ENCODE results near the gene PPP1R3G.

PPP1R3G gene

DNA sequence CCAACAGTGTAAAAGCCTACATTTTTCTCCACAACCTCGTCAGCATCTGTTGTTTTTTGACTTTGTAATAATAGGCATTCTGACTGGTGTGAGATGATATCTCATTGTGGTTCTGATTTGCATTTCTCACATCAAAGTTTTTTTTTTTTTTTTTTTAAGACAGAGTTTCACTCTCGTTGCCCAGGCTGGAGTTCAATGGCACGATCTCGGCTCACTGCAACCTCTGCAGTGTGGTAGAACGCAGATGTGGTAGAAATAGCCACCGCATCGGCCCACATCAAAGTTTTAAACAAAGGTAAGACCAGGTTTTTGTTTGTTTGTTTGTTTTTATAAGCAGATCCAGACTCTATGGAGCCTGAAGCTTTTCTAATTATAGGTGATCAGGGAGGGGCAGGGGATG lies 12.7 kb upstream of the PPP1R3G start:
- no peak for DNase-seq (ENCODE audit: low read depth)

DNA sequence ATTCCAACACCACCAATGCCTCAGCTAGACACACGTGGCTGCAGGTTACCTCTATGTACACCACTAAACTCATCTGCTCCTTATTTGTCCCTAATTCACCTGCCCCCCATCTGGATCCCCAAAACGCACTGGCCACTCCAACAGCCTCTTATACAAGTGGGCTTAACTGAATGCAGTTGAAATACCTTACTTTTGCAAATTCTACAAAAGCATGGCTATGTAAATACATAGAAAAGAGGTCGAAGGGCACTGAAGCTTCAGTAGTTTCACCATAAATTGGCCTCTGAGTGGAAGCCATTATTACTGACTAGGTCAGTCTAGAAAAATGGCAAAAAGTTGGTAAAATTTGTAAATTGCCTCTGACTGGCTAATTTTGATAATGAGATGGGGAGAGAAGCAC lies 11.1 kb upstream of the PPP1R3G start:
- no peak for DNase-seq (ENCODE audit: low read depth)

DNA sequence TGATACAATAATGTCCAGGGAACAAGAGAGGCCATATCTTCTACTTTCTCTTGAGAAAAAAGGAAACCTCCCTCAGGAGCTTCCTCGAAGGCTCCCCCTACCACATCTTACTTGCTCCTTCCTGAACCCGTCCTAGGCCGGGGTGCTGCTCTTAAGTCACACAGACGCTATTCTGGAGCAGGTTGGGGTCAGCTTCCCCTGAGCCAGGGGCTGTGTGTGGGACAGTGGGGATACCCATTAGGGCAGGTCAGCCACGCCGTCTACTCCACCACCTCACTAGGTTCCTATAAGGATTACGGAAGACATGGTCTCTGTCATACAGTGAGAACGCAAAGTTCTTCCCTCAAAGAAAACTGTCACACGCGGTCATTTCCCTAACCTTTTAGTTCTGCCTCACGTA lies 8.2 kb upstream of the PPP1R3G start:
- no peak for DNase-seq (ENCODE audit: low read depth)

DNA sequence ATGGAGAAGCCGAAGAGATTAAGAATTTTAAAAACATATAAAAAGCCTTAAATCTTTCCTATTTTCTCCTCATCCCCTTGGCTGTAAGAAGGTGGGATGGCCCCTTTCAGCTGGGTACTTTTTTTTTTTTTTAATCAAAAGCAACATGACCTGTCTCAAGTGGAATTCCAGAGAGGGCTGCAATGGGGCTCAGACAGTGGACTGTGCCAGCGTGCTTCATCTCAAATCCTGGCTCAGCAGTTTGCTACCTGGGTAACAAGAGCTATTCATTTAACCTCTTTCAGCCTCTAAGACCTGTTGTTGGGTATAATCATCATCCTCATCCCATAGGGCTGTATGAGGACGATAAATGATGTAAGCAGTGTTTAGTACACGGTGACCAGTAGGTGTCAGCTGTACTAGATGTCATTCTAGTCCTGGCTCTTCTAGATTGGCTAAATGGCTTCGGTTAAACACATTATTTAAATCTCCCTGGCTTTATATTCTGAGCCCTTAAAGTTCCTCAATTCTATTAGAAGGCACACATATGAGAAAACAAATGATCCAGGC lies 6.9 kb upstream of the PPP1R3G start:
- DNase-seq (ENCODE audit: low read depth), result no peak

DNA sequence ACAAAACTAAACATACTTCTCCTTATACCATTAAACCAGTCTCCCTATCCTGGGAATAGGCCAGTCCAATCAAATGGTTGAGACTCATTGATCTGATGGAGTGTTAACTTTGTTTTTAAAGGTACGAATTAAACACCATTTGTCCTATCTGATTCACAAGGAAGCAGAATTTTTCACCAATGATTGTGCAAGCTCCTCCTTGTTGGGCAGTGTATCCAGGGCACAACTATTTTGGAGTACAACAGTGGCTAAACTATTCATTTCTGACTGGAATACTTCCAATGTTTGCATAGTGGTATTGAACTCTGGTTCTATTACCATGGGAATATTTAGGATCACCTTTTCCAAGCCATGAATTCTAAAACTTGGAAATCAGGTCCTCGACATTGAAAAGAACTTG lies 5.4 kb upstream of the PPP1R3G start:
- DNase-seq (ENCODE audit: low read depth), result no peak

DNA sequence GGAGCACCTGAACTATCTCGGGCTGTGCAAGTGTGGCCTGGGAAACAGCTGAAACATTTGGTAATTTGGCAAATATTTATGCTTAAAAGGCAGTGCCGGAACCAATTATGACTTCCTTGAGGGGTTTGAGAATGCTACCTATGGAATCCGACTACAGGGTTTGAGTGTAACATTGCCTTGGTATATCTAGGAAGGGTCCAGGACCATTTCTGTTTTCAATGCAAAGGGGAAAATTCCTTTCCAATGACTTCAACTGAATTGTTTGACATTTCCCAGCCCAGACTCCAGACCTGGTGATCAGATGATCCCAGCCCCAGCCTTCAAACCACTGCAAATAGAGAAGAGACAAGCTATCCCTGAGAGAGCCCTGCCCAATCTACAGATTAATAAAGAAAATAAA lies 4.6 kb upstream of the PPP1R3G start:
- DNase-seq (ENCODE audit: low read depth), result no peak

DNA sequence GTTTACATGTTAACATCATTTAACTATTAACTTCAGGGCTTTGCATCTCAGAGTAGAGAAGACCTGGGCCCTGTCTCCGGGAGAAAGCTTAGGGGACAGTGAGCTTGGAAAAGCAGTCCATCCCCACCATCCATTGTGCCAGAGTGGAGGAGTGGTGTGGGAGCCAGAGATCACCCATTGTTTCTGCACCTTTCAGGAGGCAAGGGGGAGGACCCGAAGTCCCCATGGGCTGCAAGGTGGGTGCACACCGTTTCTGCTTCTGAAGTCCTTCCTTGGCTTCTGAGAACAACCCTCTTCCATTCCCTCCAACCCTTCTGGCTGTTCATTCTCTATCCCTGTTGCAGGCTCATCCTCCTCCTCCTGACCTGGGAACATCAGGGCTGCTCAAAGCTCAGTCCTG lies 4.0 kb upstream of the PPP1R3G start:
- DNase-seq (ENCODE audit: low read depth), result no peak

DNA sequence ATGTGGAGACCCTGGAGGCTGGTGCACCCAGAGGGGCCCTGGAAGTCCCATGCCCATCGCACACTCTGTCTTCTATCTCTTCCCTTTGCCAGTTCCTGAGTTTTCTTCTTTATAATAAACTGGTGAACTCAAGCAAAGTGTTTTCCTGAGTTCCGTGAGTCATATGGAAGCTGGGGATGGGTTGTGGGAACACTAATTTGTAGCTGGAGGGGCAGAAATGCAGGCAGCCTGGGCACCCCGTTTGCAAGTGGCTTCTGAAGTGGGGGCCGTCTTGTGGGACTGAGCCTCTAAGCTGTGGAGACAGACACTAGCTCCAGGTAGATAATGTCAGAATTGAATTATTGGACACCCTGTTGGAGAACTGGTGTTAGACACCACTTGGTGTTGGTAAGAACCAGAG lies 3.2 kb upstream of the PPP1R3G start:
- no peak for DNase-seq (ENCODE audit: low read depth)

DNA sequence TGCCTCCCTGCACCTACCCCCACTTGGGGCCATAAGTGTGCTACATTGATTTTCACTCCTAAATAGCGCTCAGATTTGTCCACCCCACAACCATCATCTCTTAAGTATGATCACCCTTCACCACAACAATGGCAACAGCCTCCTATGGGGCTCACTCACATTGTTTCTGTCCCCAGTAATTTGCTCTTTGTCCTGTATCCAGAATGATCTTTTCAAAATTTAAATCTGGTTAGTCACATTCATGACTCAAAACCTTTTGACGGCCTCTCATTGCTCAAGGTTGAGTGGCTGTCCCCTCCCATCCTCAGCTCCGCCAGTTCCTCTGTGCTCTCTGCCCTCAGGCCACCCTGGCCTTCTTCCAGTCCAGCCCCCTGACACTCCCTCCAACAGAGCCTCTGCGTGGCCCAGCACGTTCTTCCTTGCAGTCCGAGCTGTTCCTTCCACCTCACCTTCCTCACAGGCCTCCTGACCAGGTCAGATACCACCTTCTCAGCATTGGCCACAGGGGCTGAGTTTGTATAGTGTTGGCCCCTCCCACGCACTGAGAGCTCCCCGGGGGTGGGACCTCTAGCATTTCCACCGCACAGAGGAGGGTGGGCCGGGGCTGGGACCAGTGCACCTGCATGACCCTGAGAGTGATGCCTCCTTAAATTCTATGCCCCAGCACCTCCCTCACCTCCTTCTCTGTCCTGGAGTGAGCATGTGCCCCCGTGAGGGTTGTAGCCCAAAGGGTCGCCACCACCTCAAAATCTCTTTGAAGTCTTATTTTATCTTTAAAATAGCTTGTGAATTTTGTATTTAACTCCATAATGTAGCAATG lies 2.4 kb upstream of the PPP1R3G start:
- DNase-seq (ENCODE audit: low read depth), result no peak

DNA sequence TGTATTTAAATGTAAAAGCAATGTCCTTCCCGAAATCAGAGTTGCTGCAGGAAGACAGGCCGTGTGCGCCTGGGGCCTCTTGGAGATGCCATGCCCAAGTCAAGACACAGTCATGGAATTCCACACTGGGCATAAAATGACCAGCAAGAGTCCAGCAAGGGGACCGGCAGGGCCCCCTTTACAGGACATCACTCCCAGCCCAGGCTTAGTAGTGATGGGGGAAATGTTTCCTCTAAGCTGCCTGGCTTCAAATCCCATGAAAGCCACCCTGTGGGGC lies 1.9 kb upstream of the PPP1R3G start:
- DNase-seq (ENCODE audit: low read depth), result no peak

DNA sequence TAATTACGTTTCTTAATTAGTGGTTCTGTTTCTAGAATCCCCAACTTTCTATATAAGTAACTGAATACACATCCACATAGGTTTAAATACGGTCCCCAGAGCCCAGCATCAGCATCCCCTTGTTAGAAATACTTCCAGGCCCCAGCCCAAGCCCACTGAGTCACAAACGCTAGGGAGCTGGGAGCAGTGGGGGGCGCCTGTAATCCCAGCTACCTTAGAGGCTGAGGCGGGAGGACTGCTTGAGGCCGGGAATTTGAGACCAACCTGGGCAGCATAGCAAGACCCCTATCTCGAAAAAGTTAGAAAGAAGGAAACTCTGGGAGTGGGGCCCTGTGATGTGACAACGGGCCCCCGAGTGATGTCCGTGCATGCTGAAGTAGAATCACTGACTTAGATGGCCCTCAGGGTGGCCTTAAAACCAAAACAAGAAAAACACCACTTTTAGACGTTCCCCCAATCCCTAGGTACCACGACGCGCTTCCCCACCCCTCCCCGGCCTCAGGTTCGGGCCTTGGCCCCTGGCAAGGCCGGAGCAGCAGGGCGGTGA lies 1.3 kb upstream of the PPP1R3G start:
- DNase-seq (ENCODE audit: low read depth), result no peak

DNA sequence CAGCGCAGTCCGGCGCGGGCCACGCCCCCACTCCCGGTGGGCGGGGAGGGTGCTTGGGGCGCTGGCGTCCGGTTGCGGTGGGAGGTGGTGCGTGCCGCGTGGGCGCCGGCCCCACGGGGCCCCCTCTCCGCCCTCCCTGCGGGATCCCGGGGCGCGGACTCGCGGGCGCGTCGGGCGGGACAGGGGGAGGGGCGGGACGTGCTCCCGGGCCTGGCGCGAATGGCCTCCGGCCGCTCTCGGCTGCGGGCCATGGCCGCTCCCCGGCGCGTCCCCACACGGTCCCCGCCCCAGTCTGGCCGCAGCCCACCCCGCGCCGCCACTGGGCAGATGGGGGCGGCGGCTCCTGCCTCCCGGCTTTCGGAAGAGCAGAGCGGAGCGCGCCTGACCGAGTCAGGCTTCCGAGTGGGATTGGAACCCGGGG lies 771 bp upstream of the PPP1R3G start:
- DNase-seq (ENCODE audit: low read depth), result no peak

DNA sequence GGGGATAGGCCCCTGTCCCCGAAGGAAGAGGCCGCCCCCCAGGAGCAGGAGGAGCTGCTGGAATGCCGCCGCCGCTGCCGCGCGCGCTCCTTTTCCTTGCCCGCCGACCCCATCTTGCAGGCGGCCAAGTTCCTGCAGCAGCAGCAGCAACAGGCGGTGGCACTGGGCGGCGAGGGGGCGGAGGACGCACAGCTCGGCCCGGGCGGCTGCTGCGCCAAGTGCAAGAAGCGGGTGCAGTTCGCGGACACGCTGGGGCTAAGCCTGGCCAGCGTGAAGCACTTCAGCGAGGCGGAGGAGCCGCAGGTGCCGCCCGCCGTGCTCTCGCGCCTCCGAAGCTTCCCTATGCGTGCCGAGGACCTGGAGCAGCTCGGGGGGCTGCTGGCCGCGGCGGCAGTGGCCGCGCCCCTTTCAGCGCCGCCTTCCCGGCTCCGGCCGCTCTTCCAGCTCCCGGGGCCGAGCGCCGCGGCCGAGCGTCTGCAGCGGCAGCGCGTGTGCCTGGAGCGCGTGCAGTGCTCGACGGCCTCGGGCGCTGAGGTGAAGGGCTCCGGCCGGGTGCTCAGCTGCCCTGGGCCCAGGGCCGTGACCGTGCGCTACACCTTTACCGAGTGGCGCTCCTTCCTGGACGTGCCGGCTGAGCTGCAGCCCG lies 630 bp downstream of the PPP1R3G start:
- DNase-seq (ENCODE audit: low read depth), result no peak

DNA sequence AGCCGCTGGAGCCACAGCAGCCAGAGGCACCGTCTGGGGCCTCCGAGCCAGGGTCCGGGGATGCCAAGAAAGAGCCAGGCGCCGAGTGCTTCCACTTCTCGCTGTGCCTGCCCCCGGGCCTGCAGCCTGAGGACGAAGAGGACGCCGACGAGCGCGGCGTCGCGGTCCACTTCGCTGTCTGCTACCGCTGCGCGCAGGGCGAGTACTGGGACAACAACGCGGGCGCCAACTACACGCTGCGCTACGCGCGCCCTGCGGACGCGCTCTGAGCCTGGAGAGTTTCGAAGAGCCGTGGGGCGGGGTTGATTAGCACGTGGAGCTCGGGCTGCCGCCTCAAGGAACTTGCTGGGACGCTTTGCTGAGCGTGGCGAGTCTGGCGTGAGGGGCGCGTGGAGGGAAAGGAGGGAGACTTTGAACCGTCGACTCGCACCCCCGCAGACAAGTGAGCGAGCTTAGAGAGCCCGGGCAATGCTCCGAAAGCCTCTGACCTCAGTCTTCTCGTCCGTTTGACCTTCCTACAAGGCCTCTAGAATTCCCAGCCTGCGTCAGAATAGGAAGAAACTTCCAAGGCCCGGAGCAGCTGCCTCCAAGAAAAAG lies 1.3 kb downstream of the PPP1R3G start:
- no peak for DNase-seq (ENCODE audit: low read depth)

DNA sequence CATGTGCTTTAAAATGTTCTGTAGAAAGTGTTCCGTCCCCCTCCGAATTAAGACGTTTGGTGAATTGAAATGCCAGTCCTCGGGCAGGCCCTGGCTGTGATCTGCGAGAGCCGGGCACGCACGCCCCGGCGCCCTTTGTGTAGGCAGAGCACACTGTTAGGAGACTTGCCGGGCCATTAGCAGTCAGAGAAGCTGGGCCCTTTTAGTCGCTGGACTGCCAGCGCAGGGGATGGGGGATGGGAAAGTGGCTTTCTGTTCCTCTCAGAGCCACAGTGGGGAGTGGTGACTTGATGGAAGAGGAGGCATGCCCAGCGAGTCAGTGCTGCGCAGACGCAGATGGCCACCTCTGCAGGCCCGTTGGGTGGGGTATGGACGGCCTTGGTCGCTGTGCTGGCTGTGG lies 2.2 kb downstream of the PPP1R3G start:
- no peak for DNase-seq (ENCODE audit: low read depth)

DNA sequence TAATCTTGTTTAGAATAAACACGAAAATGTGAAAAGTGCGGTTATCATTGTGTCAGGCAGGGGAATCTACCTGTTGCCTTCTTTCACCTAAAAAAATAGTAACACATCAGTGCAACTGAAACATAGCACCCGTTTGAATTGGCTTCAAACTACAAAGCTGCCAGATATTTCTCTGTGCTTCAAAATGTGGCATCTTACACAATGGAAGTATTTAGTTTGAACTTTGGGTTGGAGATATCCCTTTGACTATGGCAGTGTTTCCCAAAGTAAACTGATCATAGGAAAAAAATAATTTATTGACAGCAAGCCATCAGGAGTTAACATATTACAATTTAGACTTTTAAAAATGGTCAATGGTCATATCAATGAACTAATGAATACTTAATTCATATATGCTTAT lies 3.6 kb downstream of the PPP1R3G start:
- DNase-seq (ENCODE audit: low read depth), result no peak

DNA sequence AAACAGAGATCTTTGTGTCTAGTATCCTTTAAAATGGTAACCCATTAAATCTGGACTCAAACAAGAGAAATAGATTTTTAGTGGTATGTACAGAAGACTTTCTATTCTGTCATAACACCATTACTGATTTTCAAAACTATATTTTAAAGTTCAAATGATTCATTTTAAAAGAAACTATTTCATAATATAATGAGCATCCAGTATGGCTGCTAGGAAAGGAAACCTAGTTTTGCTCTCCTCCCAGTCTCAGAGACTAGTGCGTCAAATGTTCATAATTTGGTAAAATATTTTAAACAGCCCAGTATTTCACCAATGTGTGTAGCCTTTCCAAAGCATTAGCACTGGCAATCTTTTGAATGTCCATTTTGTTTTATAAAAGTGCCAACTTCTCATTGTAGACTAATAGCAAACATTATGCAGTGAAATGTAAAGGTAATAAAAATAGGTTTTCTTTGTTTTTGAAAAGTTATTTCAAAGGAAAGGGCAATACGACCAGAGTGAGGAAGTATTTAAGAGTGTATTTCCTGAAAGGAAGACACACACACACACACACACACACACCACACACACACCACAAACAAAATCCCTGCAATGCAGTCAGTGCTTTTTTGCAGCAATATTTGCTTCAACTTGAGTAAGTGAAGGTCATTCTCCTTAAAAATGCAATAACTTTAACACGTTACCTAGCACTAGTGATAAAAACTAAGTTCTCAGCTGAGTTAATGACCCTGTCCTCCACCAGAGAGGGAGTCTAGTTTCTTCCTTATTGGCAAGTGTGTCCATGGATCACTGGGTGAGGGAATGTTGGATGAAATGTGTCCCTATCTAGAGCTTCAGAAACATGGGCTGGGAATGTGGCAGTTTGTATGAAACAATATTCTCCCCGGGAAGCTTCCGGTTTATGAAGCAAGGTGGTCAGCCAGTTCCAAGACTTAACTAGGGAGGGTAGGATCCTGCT lies 4.6 kb downstream of the PPP1R3G start:
- no peak for DNase-seq (ENCODE audit: low read depth)

DNA sequence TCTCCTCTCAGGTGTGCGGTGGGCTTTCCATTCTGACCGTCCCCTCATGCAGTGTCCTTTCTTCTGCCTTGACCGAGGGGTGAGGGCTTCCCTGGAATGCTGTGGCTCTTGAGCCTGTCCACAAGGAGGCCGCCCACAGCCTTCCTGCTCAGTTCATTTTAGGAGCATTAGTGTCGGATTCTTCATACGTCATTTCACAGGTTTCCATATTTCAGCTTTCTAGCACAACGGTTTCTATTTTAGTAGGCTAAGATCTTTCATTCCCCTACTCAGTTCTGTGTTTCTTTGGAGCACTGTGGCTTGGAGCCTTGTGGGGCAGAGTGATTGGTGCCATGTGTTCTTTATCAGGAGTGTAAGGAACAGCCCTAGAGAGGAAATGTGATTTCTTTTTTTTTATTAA lies 5.5 kb downstream of the PPP1R3G start:
- no peak for DNase-seq (ENCODE audit: low read depth)

DNA sequence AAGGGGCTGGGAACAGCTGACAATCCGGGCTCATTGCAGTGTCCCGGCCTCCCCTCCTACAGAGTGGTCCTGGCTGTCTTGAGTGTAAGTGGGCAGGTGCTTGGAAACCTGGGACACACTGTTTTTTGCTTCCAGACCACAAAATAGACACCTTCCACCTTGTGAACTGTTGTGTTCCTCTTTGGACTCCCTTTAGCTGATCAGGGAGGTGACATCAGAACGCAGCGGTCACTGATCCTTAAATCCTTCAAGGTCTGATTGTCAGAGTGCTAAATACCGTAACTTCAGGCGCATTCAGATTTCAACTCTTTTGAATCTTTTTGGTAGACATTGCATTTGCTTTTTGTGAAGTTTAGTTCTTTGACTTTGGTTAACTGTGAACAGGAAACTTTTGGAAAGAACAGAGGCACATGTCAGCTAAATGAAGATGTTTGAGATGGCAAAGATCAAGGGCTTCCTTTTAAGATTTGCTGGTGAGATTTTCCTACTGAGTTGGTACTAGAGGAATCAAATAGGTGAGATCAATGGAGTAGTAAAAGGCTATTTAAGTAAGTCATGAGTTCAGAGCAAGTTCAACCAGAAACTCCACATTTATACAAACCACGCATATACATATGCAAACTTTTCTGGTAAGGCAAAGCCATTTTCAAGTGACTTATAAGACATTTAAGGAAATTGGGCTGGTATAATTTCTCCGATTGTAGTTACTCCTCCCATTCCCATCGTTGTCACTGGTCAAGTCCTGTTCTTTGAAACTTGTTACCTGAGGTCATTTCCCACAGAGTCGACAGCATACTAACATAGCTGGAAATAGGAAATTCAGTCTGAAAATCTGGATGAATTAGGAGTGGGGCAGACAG lies 6.3 kb downstream of the PPP1R3G start:
- DNase-seq (ENCODE audit: low read depth), result no peak

DNA sequence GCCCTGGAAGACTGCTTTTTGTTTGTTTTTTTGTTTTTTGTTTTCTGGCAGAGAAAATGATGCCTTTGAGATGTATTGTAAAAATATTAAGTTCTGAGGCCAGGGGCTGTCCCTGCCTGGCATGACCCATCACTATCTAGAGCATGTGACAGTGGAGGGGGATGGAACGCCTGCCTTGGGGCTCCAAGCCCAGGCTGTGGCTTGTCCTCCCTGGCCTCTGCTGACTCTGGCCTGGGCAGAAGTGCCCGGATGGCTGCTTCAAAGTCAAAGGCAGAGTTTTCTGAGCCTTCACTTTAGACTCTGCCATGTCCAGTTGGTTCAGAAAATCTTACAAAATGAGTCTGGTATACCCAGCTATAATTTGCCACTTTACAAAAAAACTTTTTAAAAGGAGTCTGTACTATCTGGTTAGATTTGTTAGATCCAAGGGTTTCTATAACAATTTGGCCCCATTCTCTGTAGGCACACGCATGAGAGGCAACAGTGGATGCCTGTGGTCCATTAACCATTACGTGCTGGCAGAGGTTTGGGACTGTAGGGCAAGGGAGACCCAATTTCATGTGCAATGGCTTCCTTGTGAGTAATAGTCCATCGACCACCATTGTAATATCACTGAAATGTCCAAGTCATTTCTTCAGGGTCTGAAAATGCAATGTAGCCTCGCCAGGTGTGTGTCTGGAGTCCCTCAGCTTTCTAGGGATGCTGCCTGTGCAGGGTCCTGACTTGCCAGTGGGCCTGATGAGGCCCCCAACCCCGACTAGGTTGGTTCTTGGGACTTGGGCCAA lies 8.3 kb downstream of the PPP1R3G start:
- DNase-seq (ENCODE audit: low read depth), result no peak
